HepG2 (cell line): ENCODE measurements around the gene SLC44A4. TPM values are rescaled to one million over a fixed set of nuclear protein-coding genes. Genes with fewer than 3 reads are reported as not detected.

Experiments
- AKAP8 ChIP-seq: sonication (generic); formaldehyde crosslinking; IDR thresholded peaks from 2 replicates; pipeline ENCODE4 v1.5.1; 2020; ENCODE audit warnings: mild to moderate bottlenecking, missing genetic modification reagents
- BCL6 ChIP-seq: IDR thresholded peaks from 2 replicates; pipeline ENCODE4 v1.6.1; 2016; ENCODE audit warnings: missing genetic modification reagents, missing compliant biosample characterization
- CBFB ChIP-seq: sonication (generic); formaldehyde crosslinking; IDR thresholded peaks from 2 replicates; pipeline ENCODE4 v1.4.0; 2020; ENCODE audit warnings: missing genetic modification reagents
- CENPBD1 ChIP-seq: sonication (generic); formaldehyde crosslinking; IDR thresholded peaks from 2 replicates; pipeline ENCODE4 v1.8.0; 2022; ENCODE audit warnings: missing genetic modification reagents, low read depth, mild to moderate bottlenecking, borderline replicate concordance
- FOXA3 ChIP-seq: IDR thresholded peaks from 2 replicates; pipeline ENCODE4 v1.6.1; 2016; ENCODE audit warnings: missing genetic modification reagents, missing compliant biosample characterization
- FOXP4 ChIP-seq: sonication (generic); formaldehyde crosslinking; IDR thresholded peaks from 2 replicates; pipeline ENCODE4 v1.4.0; 2020; ENCODE audit warnings: missing genetic modification reagents
- HNF4A ChIP-seq: sonication (generic); formaldehyde crosslinking; IDR thresholded peaks from 2 replicates; pipeline ENCODE4 v1.4.0; 2020; ENCODE audit warnings: missing genetic modification reagents
- HNRNPK ChIP-seq: fragments of 200-400 bp; formaldehyde crosslinking; IDR thresholded peaks from 2 replicates; pipeline ENCODE4 v1.6.1; 2018; ENCODE audit warnings: low read length, low read depth, moderate library complexity, mild to moderate bottlenecking; ENCODE audit not compliant: poor library complexity, severe bottlenecking
- JUNB ChIP-seq: sonication (generic); formaldehyde crosslinking; IDR thresholded peaks from 2 replicates; pipeline ENCODE4 v1.8.0; 2022; ENCODE audit warnings: missing genetic modification reagents, mild to moderate bottlenecking, borderline replicate concordance
- KLF15 ChIP-seq: sonication (generic); formaldehyde crosslinking; IDR thresholded peaks from 2 replicates; pipeline ENCODE4 v1.8.1; 2023; ENCODE audit warnings: borderline replicate concordance, mild to moderate bottlenecking, inconsistent platforms, missing genetic modification reagents, mixed read lengths
- MIER3 ChIP-seq: IDR thresholded peaks from 2 replicates; pipeline ENCODE4 v1.6.1; 2016; ENCODE audit warnings: missing compliant biosample characterization, borderline replicate concordance
- MYC ChIP-seq: sonication (generic); formaldehyde crosslinking; IDR thresholded peaks from 2 replicates; pipeline ENCODE4 v1.9.0; 2021; ENCODE audit warnings: missing genetic modification reagents, borderline replicate concordance
- NFYB ChIP-seq: sonication (generic); formaldehyde crosslinking; IDR thresholded peaks from 2 replicates; pipeline ENCODE4 v1.4.0; 2020; ENCODE audit warnings: missing genetic modification reagents
- RXRB ChIP-seq: IDR thresholded peaks from 2 replicates; pipeline ENCODE4 v1.6.1; 2016; ENCODE audit warnings: borderline replicate concordance, missing genetic modification reagents, missing compliant biosample characterization
- SP4 ChIP-seq: sonication (generic); formaldehyde crosslinking; IDR thresholded peaks from 2 replicates; pipeline ENCODE4 v1.8.1; 2023; ENCODE audit warnings: mild to moderate bottlenecking, missing genetic modification reagents
- U2AF1 ChIP-seq: fragments of 200-400 bp; formaldehyde crosslinking; optimal IDR thresholded peaks from 2 replicates; pipeline ENCODE3; 2017; ENCODE audit warnings: mild to moderate bottlenecking, low read depth, low read length
- UBTF ChIP-seq: sonication (generic); formaldehyde crosslinking; IDR thresholded peaks from 2 replicates; pipeline ENCODE4 v1.4.0; 2020; ENCODE audit warnings: mild to moderate bottlenecking, missing genetic modification reagents
- ZIK1 ChIP-seq: sonication (generic); formaldehyde crosslinking; IDR thresholded peaks from 2 replicates; pipeline ENCODE4 v1.5.0; 2020; ENCODE audit warnings: mild to moderate bottlenecking, low read depth, missing genetic modification reagents, borderline replicate concordance
- ZNF20 ChIP-seq: sonication (generic); formaldehyde crosslinking; IDR thresholded peaks from 2 replicates; pipeline ENCODE4 v1.4.0; 2020; ENCODE audit warnings: mild to moderate bottlenecking, moderate library complexity, missing genetic modification reagents
- ZNF580 ChIP-seq: IDR thresholded peaks from 2 replicates; pipeline ENCODE4 v1.6.1; 2016; ENCODE audit warnings: low read depth, borderline replicate concordance
- ZNF687 ChIP-seq: sonication (generic); formaldehyde crosslinking; IDR thresholded peaks from 2 replicates; pipeline ENCODE4 v1.5.1; 2020; ENCODE audit warnings: mild to moderate bottlenecking, missing genetic modification reagents, moderate library complexity
- ZNF720 ChIP-seq: sonication (generic); formaldehyde crosslinking; IDR thresholded peaks from 2 replicates; pipeline ENCODE4 v1.4.0; 2020; ENCODE audit warnings: missing genetic modification reagents
- polyA plus RNA-seq, 8 experiments: library from polyadenylated mRNA; depleted of rRNA in 3 of 8; stranded (reverse) in 7 of 8; unstranded in 1 of 8; fragments of >200 nt; fragmentation: Illumina TruSeq in 4 of 8; extraction: Trizol in 4 of 8; gene quantifications; 2 replicates each; pipeline versions ENCODE4 v1.2.1 to v1.2.3, GENCODE V29; 2011 to 2016; ENCODE audit warnings: low read depth in 4 of 8, missing spikeins in 1 of 8, mixed read lengths in 1 of 8; ENCODE audit not compliant: insufficient read depth in 1 of 8
- total RNA-seq, 5 experiments: library from RNA; depleted of rRNA; stranded (reverse); fragments of >200 nt; fragmentation: Illumina TruSeq; extraction: Trizol; gene quantifications; 2 replicates each; pipeline ENCODE4 v1.2.3, GENCODE V29; 2016; ENCODE audit warnings: low read depth in 1 of 5

SLC44A4 gene
- total and polyA plus RNA-seq, 2 of the 13 experiments (the other 11 are each of a cell fraction or from before 2014, with no cell fraction given), result 3.5 to 5.9 TPM

DNA sequence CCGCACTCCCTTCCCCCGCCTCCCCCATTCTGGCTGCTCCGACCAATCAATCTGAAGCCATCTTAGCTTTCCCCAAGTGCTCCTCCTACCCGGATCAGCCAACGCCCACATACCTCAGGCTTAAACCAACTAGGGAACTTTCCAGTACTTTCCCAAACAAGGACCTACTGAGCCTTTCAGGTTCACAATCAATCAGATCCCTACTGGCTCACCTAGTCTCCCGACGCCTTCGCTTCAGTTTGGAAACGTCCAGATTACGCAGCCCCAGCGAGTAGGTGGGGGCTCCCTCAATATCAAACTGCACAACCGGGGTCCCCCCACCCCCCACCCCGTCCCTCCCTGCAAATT, 64.1 kb downstream of the SLC44A4 start (continued):
- 0 out of 2 replicates have a peak, but pooled peaks have one; percentile 12 for TF ChIP-seq FOXP4 (CRISPR knock-in tag)
- TF ChIP-seq HNF4A (CRISPR knock-in tag), result no peak
- peak; percentile 21; the same call in 1 of the 2 replicates for TF ChIP-seq UBTF (CRISPR knock-in tag)
- TF ChIP-seq ZNF687 (CRISPR knock-in tag), result no peak
- TF ChIP-seq CBFB (CRISPR knock-in tag), result no peak
- no peak for TF ChIP-seq ZNF20 (CRISPR knock-in tag)
- TF ChIP-seq SP4 (CRISPR knock-in tag), result 0 out of 2 replicates have a peak, but pooled peaks have one; percentile 11
- peak; percentile 20; the same call in 1 of the 2 replicates for TF ChIP-seq RXRB (CRISPR knock-in tag)
- TF ChIP-seq NFYB (CRISPR knock-in tag), result 0 out of 2 replicates have a peak, but pooled peaks have one; percentile 18
- TF ChIP-seq AKAP8 (CRISPR knock-in tag), result no peak
- TF ChIP-seq MYC (CRISPR knock-in tag), result no peak
- TF ChIP-seq CENPBD1 (CRISPR knock-in tag), result no peak
- no peak for TF ChIP-seq MIER3 (CRISPR knock-in tag)
- TF ChIP-seq KLF15, result 0 out of 2 replicates have a peak, but pooled peaks have one; percentile 22
- TF ChIP-seq U2AF1, result no peak
- TF ChIP-seq JUNB (CRISPR knock-in tag), result no peak
- no peak for TF ChIP-seq ZIK1 (CRISPR knock-in tag)
- TF ChIP-seq ZNF580 (CRISPR knock-in tag), result no peak
- TF ChIP-seq BCL6 (CRISPR knock-in tag), result peak; percentile 66
- TF ChIP-seq ZNF720 (CRISPR knock-in tag), result no peak
- TF ChIP-seq HNRNPK, result peak; percentile 67
- TF ChIP-seq FOXA3, result peak; percentile 37
